Upper lobe of right lung (tissue), 1 donor: ENCODE measurements around the gene KCTD5. TPM values are rescaled to one million over a fixed set of nuclear protein-coding genes. Genes with fewer than 3 reads are reported as not detected.

Source experiments
- ATAC-seq: fragments of 200-7000 bp; cut with Tn5 transposase; one replicate; pipeline ENCODE4 v1.9.1; 2020; ENCODE audit warnings: mild to moderate bottlenecking, moderate library complexity
- DNase-seq: peaks from one replicate; pipeline ENCODE4 v3.0.0-alpha.2; 2020
- H3K27ac ChIP-seq: fragments of 200-600 bp; one replicate; pipeline ENCODE4 v1.8.0; 2022
- H3K27me3 ChIP-seq: fragments of 200-600 bp; one replicate; pipeline ENCODE4 v1.8.0; 2022; ENCODE audit warnings: mild to moderate bottlenecking
- H3K36me3 ChIP-seq: fragments of 200-600 bp; one replicate; pipeline ENCODE4 v1.8.0; 2022
- H3K4me1 ChIP-seq: fragments of 200-600 bp; one replicate; pipeline ENCODE4 v1.8.0; 2022
- H3K4me3 ChIP-seq: fragments of 200-600 bp; one replicate; pipeline ENCODE4 v1.8.0; 2022; ENCODE audit warnings: mild to moderate bottlenecking
- H3K9me3 ChIP-seq: fragments of 200-600 bp; one replicate; pipeline ENCODE4 v1.8.0; 2022
- intact Hi-C: fragments of 100-400 bp; cut with DNase I; formaldehyde crosslinking; loops from one replicate; pipeline ENCODE4 v1.11.0; 2022
- total RNA-seq: library from RNA; stranded (reverse); fragmentation: NEBNext Ultra II Directional; extraction: Animal tissue kit (Norgen Biotek cat#: 25700); gene quantifications from one replicate; pipeline ENCODE4 v1.2.1, GENCODE V29; 2021
- TF ChIP-seq, protein P1 (sequence below): fragments of 200-600 bp; IDR thresholded peaks from one replicate; pipeline ENCODE4 v1.8.0; 2022; ENCODE audit warnings: antibody characterized with exemption
- donor health status: DM: no; HTN: yes; CAD: no; lungs with severe emphysema.

The KCTD5 gene
- total RNA-seq, 1 donor from 2014 or later: 23.8 TPM

DNA sequence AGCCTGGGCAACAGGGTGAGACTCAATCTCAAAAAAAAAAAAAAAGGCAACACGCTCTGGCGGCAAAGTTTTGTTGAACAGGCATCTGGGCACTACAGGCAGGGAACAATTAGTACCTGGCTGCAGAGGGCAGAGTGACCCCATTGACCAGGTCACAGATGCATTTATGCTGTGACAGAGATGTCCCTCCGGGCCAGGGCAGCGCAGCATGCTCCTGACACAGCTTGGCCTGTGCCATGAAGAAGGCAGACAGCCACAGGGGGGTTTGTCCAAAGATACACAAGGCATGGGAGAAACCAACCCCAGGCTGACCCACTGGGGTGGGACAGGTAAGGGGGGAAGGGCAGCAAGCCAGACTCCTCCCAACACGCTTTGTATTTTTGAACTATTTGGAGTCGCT, 62.4 kb downstream of the KCTD5 start:
- H3K4me1 ChIP-seq: no peaks in the 10 kb centered on the region
- no peaks in the 10 kb centered on the region for H3K27me3 ChIP-seq
- no peaks in the 10 kb centered on the region for H3K9me3 ChIP-seq
- DNase-seq (no peak), ATAC-seq (no peak)
- TF ChIP-seq, protein P1, sequence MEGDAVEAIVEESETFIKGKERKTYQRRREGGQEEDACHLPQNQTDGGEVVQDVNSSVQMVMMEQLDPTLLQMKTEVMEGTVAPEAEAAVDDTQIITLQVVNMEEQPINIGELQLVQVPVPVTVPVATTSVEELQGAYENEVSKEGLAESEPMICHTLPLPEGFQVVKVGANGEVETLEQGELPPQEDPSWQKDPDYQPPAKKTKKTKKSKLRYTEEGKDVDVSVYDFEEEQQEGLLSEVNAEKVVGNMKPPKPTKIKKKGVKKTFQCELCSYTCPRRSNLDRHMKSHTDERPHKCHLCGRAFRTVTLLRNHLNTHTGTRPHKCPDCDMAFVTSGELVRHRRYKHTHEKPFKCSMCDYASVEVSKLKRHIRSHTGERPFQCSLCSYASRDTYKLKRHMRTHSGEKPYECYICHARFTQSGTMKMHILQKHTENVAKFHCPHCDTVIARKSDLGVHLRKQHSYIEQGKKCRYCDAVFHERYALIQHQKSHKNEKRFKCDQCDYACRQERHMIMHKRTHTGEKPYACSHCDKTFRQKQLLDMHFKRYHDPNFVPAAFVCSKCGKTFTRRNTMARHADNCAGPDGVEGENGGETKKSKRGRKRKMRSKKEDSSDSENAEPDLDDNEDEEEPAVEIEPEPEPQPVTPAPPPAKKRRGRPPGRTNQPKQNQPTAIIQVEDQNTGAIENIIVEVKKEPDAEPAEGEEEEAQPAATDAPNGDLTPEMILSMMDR: no peak
- H3K4me3 ChIP-seq: no peak overlapping the region
- intact Hi-C loops: no loop called here
- no peak overlapping the region for H3K27ac ChIP-seq
- no peaks in the 10 kb centered on the region for H3K36me3 ChIP-seq

DNA sequence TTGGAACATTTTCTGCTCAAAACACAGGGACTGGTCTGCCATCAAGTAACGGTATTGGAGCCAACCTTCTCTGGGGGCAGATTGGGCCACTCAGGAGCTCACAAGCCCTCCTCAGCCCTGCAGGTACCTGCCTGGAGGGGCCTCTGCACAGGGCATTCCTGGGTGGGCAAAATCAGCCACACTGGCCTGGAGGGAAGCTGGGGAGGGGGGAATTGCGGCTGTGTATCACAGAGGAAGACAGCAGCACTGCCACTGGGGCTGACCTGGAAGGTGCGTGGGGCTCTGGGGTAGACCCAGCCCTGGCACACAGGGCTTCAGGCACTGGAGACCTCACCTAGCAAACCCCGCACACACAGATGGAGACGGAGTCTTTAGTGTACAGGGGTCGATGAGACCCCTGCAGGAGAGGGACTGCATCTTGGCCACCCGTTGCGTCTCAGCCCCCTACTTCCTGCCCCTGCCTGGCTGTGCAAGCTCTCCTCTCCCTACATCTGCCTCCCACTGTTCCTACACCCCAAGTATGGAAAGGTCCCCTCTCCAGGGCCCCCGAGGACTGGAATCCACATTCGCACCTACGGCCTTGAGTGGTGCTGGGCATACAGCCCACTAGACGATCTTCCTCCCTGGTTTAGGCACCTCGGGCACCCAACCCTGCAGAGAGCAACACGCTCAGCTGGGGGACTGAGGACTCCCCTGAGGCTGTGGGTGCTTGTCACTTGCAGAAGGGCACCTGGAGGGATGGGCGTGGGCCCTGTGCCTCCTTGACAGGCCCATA, 63.0 kb downstream of the KCTD5 start:
- Histone ChIP-seq H3K4me1 (no peaks in the 10 kb centered on the region), H3K4me3 (no peak overlapping the region), H3K27ac (no peak overlapping the region), H3K27me3 (no peaks in the 10 kb centered on the region), H3K36me3 (no peaks in the 10 kb centered on the region), H3K9me3 (no peaks in the 10 kb centered on the region)
- ATAC-seq (no peak), DNase-seq (no peak)
- intact Hi-C loops: no loop called here
- TF ChIP-seq, protein P1: no peak

DNA sequence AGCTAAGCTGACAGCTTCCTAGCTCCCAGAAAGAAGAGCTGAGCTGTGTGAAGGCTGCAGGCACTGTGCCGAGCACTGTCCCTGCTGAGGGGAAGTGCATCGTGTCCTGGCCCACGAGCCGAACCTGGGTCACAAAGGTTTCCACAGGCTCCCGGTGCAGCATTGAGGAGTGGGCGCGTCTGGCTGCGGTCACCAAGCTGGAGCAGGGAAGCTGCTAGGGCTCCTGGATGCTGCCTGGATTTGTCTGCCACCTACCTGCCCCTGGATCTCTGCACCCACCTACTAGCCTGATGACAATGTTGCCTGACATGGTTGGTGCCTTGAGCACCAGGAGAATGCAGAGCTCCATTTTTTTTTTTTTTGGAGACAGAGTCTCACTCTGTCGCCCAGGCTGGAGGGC, 63.6 kb downstream of the KCTD5 start:
- no peaks in the 10 kb centered on the region for H3K4me1 ChIP-seq
- DNase-seq (no peak), ATAC-seq (no peak)
- no peaks in the 10 kb centered on the region for H3K9me3 ChIP-seq
- TF ChIP-seq, protein P1: no peak
- H3K36me3 ChIP-seq: no peaks in the 10 kb centered on the region
- intact Hi-C loops: no loop called here
- no peaks in the 10 kb centered on the region for H3K27me3 ChIP-seq
- H3K4me3 ChIP-seq: no peak overlapping the region
- H3K27ac ChIP-seq: no peak overlapping the region

DNA sequence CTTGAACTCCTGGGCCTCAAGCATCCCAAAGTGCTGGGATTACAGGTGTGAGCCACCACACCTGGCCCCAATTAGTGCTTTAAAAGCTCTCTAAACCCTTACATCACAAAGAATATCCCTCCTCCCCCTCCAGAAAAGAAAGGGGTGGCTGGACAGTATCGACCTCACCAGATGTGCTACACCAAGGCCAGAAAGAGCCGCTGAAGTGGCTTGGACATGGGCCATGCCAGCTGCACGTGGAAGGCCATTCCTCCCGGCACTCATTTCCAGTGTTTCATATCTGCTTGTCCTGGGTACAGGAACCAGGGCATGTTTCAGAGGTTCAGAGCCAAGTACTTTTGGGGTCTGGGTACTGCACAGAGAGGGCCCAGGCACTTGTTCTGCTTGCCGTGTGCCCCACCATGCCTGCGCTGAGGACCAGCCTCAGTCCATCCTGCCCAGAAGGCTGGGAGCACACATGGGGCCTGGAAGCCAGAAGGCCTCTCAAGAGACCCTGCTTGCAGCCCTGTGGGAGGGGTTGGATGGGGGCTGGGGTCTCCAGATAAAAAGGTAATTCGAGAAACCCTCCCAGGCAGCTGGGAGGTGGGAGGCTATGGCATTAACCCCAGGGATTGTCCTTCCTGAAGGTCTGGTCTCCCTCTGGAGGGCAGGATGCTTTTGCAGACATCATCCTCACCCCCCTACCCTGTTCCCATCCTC, 66.6 kb downstream of the KCTD5 start:
- Histone ChIP-seq H3K27ac (no peak overlapping the region), H3K27me3 (no peaks in the 10 kb centered on the region), H3K4me3 (no peak overlapping the region), H3K4me1 (peaks cover 8% of the 10 kb centered on the region), H3K36me3 (no peaks in the 10 kb centered on the region), H3K9me3 (no peaks in the 10 kb centered on the region)
- intact Hi-C loops: no loop called here
- ATAC-seq (no peak), DNase-seq (no peak)
- TF ChIP-seq, protein P1: no peak

DNA sequence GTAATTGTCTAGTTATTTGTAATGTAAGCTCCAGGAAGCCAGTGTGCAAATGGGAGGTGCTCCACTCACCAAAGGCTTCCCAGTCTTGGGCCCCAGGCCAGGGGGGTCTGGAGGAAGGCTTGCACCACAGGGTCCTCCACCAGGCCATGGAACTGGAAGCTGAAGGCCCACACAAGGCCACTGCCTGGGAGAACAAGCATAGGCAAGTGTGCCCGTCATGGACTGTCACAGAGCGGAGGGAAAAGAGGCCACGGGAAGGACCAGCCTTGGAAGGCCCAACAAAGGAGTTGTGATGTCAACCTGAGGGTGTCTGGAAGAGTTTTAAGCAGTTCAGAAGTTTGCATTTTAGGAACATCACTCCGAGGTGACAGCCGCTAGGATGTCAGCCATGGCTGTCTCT, 67.2 kb downstream of the KCTD5 start:
- TF ChIP-seq, protein P1: no peak
- no peaks in the 10 kb centered on the region for H3K36me3 ChIP-seq
- H3K27me3 ChIP-seq: no peaks in the 10 kb centered on the region
- intact Hi-C loops: no loop called here
- no peak overlapping the region for H3K4me3 ChIP-seq
- peaks cover 11% of the 10 kb centered on the region for H3K4me1 ChIP-seq
- no peak overlapping the region for H3K27ac ChIP-seq
- no peaks in the 10 kb centered on the region for H3K9me3 ChIP-seq
- ATAC-seq: no peak
- DNase-seq: no peak
